Tibial nerve (tissue), 4 donors: ENCODE measurements around the gene TCF7. TPM values are rescaled to one million over a fixed set of nuclear protein-coding genes. Genes with fewer than 3 reads are reported as not detected.

Source experiments
- DNase-seq, 2 donors: peaks; one replicate each; pipeline ENCODE4 v3.0.0-alpha.2; 2019; ENCODE audit warnings: low spot score in 2 of 2
- H3K27ac ChIP-seq, 4 donors: fragments of 200-600 bp; sonication (generic) in 3 of 4; one replicate each; pipeline ENCODE4 v1.5.1; 2017 to 2019; ENCODE audit warnings: mild to moderate bottlenecking in 1 of 4
- H3K27me3 ChIP-seq, 2 donors: fragments of 200-600 bp; sonication (generic) in 1 of 2; one replicate each; pipeline versions ENCODE4 v1.5.1 to v1.6.0; 2017 to 2019
- H3K36me3 ChIP-seq, 3 donors: fragments of 200-600 bp; sonication (generic); one replicate each; pipeline ENCODE4 v1.5.1; 2018 to 2019
- H3K4me1 ChIP-seq, 4 donors: fragments of 200-600 bp; sonication (generic) in 3 of 4; one replicate each; pipeline ENCODE4 v1.5.1; 2017 to 2019
- H3K4me3 ChIP-seq, 4 donors: fragments of 200-600 bp; sonication (generic) in 3 of 4; one replicate each; pipeline ENCODE4 v1.5.1; 2017 to 2019; ENCODE audit warnings: mild to moderate bottlenecking in 1 of 4, moderate library complexity in 1 of 4
- H3K9me3 ChIP-seq, 4 donors: fragments of 200-600 bp; sonication (generic) in 3 of 4; one replicate each; pipeline ENCODE4 v1.5.1; 2017 to 2019
- CTCF ChIP-seq, 5 experiments: fragments of 200-600 bp in 3 of 5; fragments of 450-650 bp in 2 of 5; sonication (generic) in 3 of 5; IDR thresholded peaks; one replicate each; pipeline ENCODE4 v1.5.1; 2016 to 2019; ENCODE audit warnings: antibody characterized with exemption in 5 of 5, mild to moderate bottlenecking in 3 of 5, moderate library complexity in 2 of 5
- EP300 ChIP-seq, 2 donors: sonication (generic); formaldehyde crosslinking; IDR thresholded peaks; one replicate each; pipeline ENCODE4 v1.6.1; 2017; ENCODE audit warnings: antibody characterized with exemption in 2 of 2, mild to moderate bottlenecking in 1 of 2
- POLR2A ChIP-seq, 2 donors: fragments of 450-650 bp; IDR thresholded peaks; one replicate each; pipeline ENCODE4 v1.6.1; 2017; ENCODE audit warnings: antibody characterized with exemption in 2 of 2, mild to moderate bottlenecking in 2 of 2, moderate library complexity in 2 of 2
- WGBS, 2 donors: methylation state at CpG; one replicate each; pipeline ENCODE4 v1.1.5; 2018; 5-methylcytosine and 5-hydroxymethylcytosine counted together
- total RNA-seq, 4 donors: library from RNA; depleted of rRNA; stranded (reverse); fragments of >200 nt; gene quantifications; one replicate each; pipeline ENCODE4 v1.1.0, GENCODE V29; 2016

The TCF7 gene
- total RNA-seq, 4 donors from 2014 or later = 2.5 to 13.2 (median 6.6) TPM

DNA sequence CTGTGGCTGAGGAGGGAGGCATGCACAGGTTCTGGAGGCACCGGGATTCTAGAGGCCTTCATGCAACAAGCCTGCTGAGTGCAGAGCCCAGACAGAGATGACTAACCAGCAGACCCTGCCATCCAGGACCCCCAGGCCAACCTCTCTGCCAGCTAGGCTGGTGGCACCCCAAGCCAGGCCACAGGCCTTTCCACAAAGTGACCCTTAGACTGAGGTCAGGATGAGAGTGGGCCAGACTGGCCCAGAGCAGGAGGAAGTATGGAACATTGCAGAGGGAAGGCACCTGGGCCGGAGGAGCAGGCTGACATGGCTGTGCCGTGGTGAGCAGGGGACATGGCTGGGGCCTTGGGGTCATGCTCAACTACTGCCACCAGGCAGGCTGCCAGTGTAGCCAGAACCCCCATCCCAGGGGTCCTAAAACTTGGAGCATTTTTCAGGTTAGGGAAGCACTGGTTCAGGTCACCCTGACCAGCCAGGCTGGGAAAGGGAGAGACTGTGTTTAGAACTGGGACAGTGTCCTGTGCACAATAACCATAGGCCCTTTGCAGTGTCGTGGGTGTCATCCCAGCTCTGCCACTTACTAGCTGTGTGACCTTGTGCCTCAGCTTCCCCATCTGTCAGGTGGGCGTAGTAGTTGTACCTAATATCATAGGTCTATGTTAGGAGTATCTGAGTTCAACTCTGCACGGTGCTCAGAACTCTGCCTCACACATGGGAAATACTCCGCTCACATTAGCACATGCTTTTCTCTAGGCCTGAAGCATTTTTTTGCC, 17.3 kb downstream of the TCF7 start:
- H3K27ac ChIP-seq = peak overlapping the region in 3 of 4 donors; percentile 14 to 42 (median 24)
- no peak for DNase-seq
- peaks cover 0 to 59% (median 0%) of the 10 kb centered on the region in 3 donors for H3K36me3 ChIP-seq
- peaks cover 0 to 70% (median 31%) of the 10 kb centered on the region in 4 donors for H3K4me1 ChIP-seq
- no peaks in the 10 kb centered on the region for H3K9me3 ChIP-seq
- no peak for TF ChIP-seq EP300 (IDR thresholded peaks at IDR 0.05)
- no peak for TF ChIP-seq CTCF (IDR thresholded peaks at IDR 0.05)
- TF ChIP-seq POLR2A (IDR thresholded peaks at IDR 0.05) = no peak
- H3K4me3 ChIP-seq = no peak overlapping the region
- H3K27me3 ChIP-seq = no peaks in the 10 kb centered on the region
- WGBS, 2 donors = 88 to 89% methylated on average over 6 to 7 of the region's 7 CpGs

DNA sequence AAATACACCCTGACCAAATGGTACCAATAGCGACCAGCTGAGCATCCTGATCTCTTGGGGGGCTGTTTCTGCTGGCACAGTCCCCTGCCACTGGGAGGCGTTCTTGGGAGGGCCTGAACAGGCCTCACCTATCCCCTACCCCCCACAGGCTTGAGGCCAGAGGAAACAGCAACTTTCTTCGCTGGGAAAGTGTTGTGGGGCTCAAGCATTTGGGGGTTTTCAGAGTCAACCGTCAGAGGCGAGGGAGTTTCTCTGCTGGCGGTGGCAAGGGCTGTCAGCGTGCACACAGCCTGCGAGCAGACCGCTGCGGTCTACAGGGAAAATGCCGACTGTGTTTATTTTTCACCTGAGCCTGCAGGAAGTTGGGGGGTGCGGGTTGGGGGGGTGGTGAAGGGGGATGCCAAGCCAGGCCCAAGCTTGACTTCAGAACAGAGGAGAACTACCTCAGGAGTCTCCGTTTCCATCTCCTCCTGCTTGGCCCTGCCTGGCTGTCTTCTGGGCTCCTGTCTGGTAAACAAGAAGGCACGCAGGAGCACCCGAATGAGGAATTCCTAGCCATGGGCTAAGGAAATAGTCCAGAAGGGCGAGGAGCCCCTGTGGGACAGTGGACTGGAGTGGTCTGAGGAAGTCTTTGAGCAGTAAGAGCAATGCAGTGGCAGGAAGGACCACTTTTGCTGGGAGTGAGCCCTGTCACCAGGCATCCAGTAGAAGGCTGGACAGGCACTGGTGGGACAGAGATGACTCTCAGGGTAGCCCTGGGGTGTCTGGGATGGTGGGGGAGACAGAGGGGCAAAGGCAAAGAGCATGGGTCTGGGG, 18.1 kb downstream of the TCF7 start:
- H3K27ac ChIP-seq = peak overlapping the region in 2 of 4 donors; percentile 22 to 42
- H3K4me1 ChIP-seq = peaks cover 0 to 69% (median 24%) of the 10 kb centered on the region in 4 donors
- no peak for DNase-seq
- H3K27me3 ChIP-seq = no peaks in the 10 kb centered on the region
- peaks cover 0 to 61% (median 0%) of the 10 kb centered on the region in 3 donors for H3K36me3 ChIP-seq
- no peaks in the 10 kb centered on the region for H3K9me3 ChIP-seq
- H3K4me3 ChIP-seq = no peak overlapping the region
- WGBS, 2 donors = 69 to 76% methylated on average over 16 of the region's 16 CpGs
- TF ChIP-seq EP300 (IDR thresholded peaks at IDR 0.05) (no peak), CTCF (IDR thresholded peaks at IDR 0.05) (no peak), POLR2A (IDR thresholded peaks at IDR 0.05) (no peak)

DNA sequence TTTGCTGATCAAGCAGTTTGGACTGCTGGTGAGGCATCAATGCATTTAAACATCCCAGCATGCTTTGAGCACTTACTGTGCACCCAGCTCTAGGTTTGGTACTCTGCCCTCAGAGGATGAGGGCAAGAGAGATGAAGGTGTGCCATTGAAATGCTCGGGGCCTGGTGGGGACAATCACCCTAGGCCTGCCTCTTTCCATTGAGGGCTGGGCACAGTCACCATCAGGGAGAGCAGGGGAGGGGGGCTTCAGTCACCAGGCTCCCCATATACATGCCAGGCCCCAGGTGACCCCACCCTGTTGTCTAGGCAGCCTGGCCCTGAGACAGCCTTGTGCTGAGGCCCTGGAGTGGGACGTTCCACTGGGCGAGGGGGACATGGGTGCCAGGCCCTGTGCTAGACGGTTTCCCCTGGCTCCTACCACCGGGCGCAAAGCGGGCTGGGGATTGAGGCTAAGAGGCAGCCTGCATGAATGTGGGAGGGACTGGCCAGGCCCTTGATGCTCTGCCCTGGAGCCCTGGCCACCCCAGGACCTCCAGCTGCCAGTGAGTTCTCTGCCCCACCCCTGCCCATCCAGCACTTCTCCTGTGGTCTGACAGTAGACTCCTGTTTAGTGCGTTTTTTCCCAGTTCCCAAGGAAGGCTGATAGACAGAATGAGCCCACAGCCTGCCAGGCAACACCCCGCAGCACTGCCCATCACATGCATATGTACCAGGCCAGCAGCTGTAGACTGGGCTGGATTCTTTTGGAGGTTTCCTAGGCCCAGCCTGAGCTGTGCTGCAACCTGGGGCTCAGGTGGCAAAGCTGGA, 18.9 kb downstream of the TCF7 start:
- H3K36me3 ChIP-seq = peaks cover 0 to 60% (median 0%) of the 10 kb centered on the region in 3 donors
- H3K4me3 ChIP-seq = no peak overlapping the region
- WGBS, 2 donors = 78 to 92% methylated on average over 6 of the region's 9 CpGs
- no peaks in the 10 kb centered on the region for H3K27me3 ChIP-seq
- peak in 1 of 2 donors; percentile 7 for DNase-seq
- H3K4me1 ChIP-seq = peaks cover 0 to 64% (median 19%) of the 10 kb centered on the region in 4 donors
- peak overlapping the region in 3 of 4 donors; percentile 2 to 29 (median 22) for H3K27ac ChIP-seq
- no peaks in the 10 kb centered on the region for H3K9me3 ChIP-seq
- TF ChIP-seq CTCF (IDR thresholded peaks at IDR 0.05) (no peak), POLR2A (IDR thresholded peaks at IDR 0.05) (no peak), EP300 (IDR thresholded peaks at IDR 0.05) (no peak)

DNA sequence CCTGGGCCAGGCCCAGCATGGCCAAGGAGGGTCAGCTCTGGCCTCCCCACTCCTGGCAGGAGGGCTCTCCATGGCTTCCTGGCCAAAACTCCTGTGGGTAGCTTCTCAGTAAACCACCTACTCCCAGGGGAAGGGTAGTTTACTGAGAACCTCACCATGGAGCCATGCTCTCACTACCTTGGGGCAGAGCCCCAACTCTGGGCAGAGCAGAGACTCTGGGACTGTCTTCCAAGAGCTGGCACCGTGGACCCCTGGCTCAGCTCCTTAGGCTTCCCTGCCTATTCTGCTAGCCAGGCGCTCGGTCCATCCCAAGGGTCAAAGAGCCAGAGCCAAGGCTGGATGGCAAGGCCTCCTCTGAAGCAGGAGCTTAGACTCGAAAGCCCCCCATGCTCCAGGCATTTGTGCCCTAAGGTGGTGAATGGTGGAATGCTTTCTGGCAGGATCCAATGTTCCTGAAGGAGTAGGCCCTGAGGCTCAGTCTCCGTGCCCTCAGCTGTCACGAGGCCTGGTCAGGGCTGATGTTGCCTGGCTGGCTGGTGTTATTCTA, 19.6 kb downstream of the TCF7 start:
- Histone ChIP-seq H3K27me3 (no peaks in the 10 kb centered on the region), H3K36me3 (peaks cover 0 to 60% (median 0%) of the 10 kb centered on the region in 3 donors), H3K4me1 (peaks cover 0 to 67% (median 17%) of the 10 kb centered on the region in 4 donors), H3K27ac (peak overlapping the region in 1 of 4 donors; percentile 22), H3K9me3 (no peaks in the 10 kb centered on the region), H3K4me3 (no peak overlapping the region)
- WGBS, 2 donors = 82 to 83% methylated on average over 1 to 6 of the region's 6 CpGs
- TF ChIP-seq CTCF (IDR thresholded peaks at IDR 0.05) (no peak), EP300 (IDR thresholded peaks at IDR 0.05) (no peak), POLR2A (IDR thresholded peaks at IDR 0.05) (no peak)
- DNase-seq = peak in 1 of 2 donors; percentile 4
